Ovary (tissue), 9 donors: ENCODE data around the gene STIM2. TPM values are rescaled to one million over a fixed set of nuclear protein-coding genes. Genes with fewer than 3 reads are reported as not detected.

Experiments
- DNase-seq, 5 donors: peaks; one replicate each; pipeline ENCODE4 v3.0.0-alpha.2; 2019 to 2020
- H3K27ac ChIP-seq, 2 donors: fragments of 200-600 bp; one replicate each; pipeline versions ENCODE4 v1.5.1 to v1.8.0; 2019 to 2022
- H3K27me3 ChIP-seq: fragments of 200-600 bp; one replicate; pipeline ENCODE4 v1.8.0; 2022
- H3K36me3 ChIP-seq: fragments of 200-600 bp; sonication (generic); one replicate; pipeline ENCODE4 v1.5.1; 2019
- H3K4me1 ChIP-seq: one replicate; pipeline ENCODE4 v1.8.1; 2013; ENCODE audit warnings: mild to moderate bottlenecking, moderate library complexity; ENCODE audit not compliant: insufficient read depth
- H3K4me3 ChIP-seq: fragments of 200-600 bp; sonication (generic); one replicate; pipeline ENCODE4 v1.5.1; 2017
- H3K9me3 ChIP-seq, 2 donors: fragments of 200-600 bp in 1 of 2; sonication (generic) in 1 of 2; one replicate each; pipeline versions ENCODE4 v1.5.1 to v1.8.1; 2013 to 2019; ENCODE audit warnings: mild to moderate bottlenecking in 1 of 2, moderate library complexity in 1 of 2
- EP300 ChIP-seq: sonication (generic); formaldehyde crosslinking; IDR thresholded peaks from one replicate; pipeline ENCODE4 v1.6.1; 2017; ENCODE audit warnings: antibody characterized with exemption
- POLR2A ChIP-seq: fragments of 450-650 bp; IDR thresholded peaks from one replicate; pipeline ENCODE4 v1.6.1; 2017; ENCODE audit warnings: antibody characterized with exemption, mild to moderate bottlenecking, moderate library complexity
- WGBS, 3 donors: extraction: QIAGEN DNeasy Blood & Tissue Kit in 1 of 3; methylation state at CpG; one replicate each; pipeline versions ENCODE4 v1.1.5 to v1.1.7; 2013 to 2017; 5-methylcytosine and 5-hydroxymethylcytosine counted together
- intact Hi-C, 4 donors: fragments of 100-400 bp; cut with DNase I; formaldehyde crosslinking; loops; one replicate each; pipeline versions ENCODE4 v1.11.0 to v1.15.1; 2022 to 2023
- polyA plus RNA-seq, 2 donors: library from polyadenylated mRNA; stranded (reverse); fragments of 200-250 nt in 1 of 2; fragments of 350-450 nt in 1 of 2; fragmentation: Illumina TruSeq in 1 of 2; extraction: RNeasy Lipid Tissue Mini Kit (QIAGEN cat#74804) in 1 of 2; gene quantifications; one replicate each; pipeline ENCODE4 v1.2.3, GENCODE V29; 2013 to 2014
- total RNA-seq, 7 donors: library from RNA; depleted of rRNA in 2 of 7; stranded (reverse); fragments of >200 nt in 2 of 7; fragmentation: NEBNext Ultra II Directional in 3 of 7; extraction: Animal tissue kit (Norgen Biotek cat#: 25700) in 3 of 7; gene quantifications; one replicate each; pipeline versions ENCODE4 v1.1.0 to v1.2.4, GENCODE V29; 2016 to 2023
- TF ChIP-seq, protein P1 (sequence below), 3 donors: fragments of 450-650 bp in 2 of 3; fragments of 200-600 bp in 1 of 3; IDR thresholded peaks; one replicate each; pipeline versions ENCODE4 v1.5.1 to v1.8.0; 2016 to 2022; ENCODE audit warnings: antibody characterized with exemption in 3 of 3, mild to moderate bottlenecking in 1 of 3
- donor health status: DM: no; HTN: no; CAD: no; lungs with moderate emphysema.
- donor health status: DM: no; HTN: no; CAD: no.
- donor health status: Bipolar disorder and iron deficiency.
- donor health status: DM: yes; HTN: yes; CAD: no.
- donor health status: DM: no; HTN: no; CAD: no.
- donor health status: DM: yes; HTN: yes; CAD: no.

STIM2 gene
- total and polyA plus RNA-seq, 9 donors: 24.0 to 47.9 (median 38.8) TPM

DNA sequence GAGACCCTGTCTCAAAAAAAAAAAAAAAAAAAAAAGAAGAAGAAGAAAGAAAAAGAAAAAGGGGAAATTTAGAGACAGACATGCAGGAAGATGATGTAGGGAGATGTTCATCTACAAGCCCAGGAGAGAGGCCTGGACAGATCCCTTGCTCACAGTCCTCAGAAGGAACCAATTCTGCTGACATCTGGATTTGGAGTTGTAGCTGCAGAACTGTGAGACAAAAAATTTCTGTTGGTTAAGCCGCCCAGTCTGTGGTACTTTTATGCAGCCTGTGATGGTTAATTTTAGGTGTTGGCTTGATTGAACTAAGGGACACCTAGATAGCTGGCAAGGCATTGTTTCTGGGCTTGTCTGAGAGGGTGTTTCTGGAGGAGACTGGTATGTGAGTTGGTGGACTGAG is 10.1 kb upstream of the STIM2 start:
- H3K36me3 ChIP-seq: no peaks in the 10 kb centered on the region
- intact Hi-C loops: no loop called here
- H3K27me3 ChIP-seq: no peaks in the 10 kb centered on the region
- no peaks in the 10 kb centered on the region for H3K4me1 ChIP-seq
- no peaks in the 10 kb centered on the region for H3K9me3 ChIP-seq
- no peak for DNase-seq
- 85 to 92% (median 90%) methylated on average over 1 of the region's 1 CpG for WGBS, 3 donors
- H3K27ac ChIP-seq: no peak overlapping the region
- no peak for TF ChIP-seq POLR2A
- no peak for TF ChIP-seq EP300
- TF ChIP-seq, protein P1, sequence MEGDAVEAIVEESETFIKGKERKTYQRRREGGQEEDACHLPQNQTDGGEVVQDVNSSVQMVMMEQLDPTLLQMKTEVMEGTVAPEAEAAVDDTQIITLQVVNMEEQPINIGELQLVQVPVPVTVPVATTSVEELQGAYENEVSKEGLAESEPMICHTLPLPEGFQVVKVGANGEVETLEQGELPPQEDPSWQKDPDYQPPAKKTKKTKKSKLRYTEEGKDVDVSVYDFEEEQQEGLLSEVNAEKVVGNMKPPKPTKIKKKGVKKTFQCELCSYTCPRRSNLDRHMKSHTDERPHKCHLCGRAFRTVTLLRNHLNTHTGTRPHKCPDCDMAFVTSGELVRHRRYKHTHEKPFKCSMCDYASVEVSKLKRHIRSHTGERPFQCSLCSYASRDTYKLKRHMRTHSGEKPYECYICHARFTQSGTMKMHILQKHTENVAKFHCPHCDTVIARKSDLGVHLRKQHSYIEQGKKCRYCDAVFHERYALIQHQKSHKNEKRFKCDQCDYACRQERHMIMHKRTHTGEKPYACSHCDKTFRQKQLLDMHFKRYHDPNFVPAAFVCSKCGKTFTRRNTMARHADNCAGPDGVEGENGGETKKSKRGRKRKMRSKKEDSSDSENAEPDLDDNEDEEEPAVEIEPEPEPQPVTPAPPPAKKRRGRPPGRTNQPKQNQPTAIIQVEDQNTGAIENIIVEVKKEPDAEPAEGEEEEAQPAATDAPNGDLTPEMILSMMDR (IDR thresholded peaks at IDR 0.05): no peak
- H3K4me3 ChIP-seq: no peak overlapping the region

DNA sequence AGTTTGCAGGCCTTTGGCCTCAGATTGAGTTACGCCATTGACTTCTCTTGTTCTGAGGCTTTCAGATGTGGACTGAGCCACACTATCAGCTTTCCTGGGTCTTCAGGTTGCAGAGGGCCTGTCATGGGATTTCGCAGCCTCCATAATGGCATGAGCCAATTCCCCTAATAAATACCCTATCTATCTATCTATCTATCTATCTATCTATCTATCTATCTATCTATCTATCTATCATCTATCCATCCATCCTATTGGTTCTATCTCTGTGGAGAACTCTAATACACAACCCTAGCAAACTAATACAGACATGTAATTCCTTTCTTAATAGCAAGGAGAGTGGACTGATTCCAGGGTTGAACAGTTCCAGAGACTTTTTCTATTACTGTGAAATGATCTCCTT is 9.5 kb upstream of the STIM2 start:
- 96 to 98% (median 97%) methylated on average over 2 of the region's 2 CpGs for WGBS, 3 donors
- intact Hi-C loops: no loop called here
- H3K9me3 ChIP-seq: no peaks in the 10 kb centered on the region

DNA sequence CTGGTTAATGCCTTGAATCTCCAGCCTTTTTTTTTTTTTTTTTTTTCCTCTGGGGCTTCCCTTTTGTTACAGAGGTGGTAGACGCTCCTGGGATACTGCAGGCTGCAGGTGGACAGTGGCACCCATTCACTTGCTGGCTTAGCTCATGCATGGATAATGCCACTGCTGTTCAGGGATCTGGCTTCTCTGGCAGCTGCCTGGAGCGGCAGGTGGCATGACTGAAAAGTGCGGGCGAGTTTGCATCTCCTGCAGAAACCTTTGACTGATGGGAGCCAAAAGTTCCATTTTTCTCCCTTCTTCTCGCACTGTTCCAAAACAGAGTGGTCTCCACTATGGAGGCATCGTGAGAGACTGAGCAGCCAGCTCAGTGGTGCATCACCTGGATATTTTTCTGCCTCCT is 5.9 kb upstream of the STIM2 start:
- DNase-seq: no peak
- WGBS, 3 donors: 55 to 83% (median 66%) methylated on average over 6 of the region's 6 CpGs
- intact Hi-C loops: no loop called here
- peaks cover 4% of the 10 kb centered on the region for H3K4me1 ChIP-seq
- TF ChIP-seq, protein P1 (IDR thresholded peaks at IDR 0.05): no peak
- TF ChIP-seq EP300: no peak
- no peak for TF ChIP-seq POLR2A
- no peak overlapping the region for H3K4me3 ChIP-seq
- no peaks in the 10 kb centered on the region for H3K9me3 ChIP-seq
- no peaks in the 10 kb centered on the region for H3K27me3 ChIP-seq
- H3K36me3 ChIP-seq: no peaks in the 10 kb centered on the region
- no peak overlapping the region for H3K27ac ChIP-seq

More for the DNA sequence above, 9.5 kb upstream of the STIM2 start:
- no peak overlapping the region for H3K4me3 ChIP-seq
- H3K4me1 ChIP-seq: no peaks in the 10 kb centered on the region
- no peak for DNase-seq
- H3K27me3 ChIP-seq: no peaks in the 10 kb centered on the region
- TF ChIP-seq, protein P1 (IDR thresholded peaks at IDR 0.05): no peak
- TF ChIP-seq POLR2A: no peak
- no peak for TF ChIP-seq EP300
- H3K27ac ChIP-seq: no peak overlapping the region
- no peaks in the 10 kb centered on the region for H3K36me3 ChIP-seq

DNA sequence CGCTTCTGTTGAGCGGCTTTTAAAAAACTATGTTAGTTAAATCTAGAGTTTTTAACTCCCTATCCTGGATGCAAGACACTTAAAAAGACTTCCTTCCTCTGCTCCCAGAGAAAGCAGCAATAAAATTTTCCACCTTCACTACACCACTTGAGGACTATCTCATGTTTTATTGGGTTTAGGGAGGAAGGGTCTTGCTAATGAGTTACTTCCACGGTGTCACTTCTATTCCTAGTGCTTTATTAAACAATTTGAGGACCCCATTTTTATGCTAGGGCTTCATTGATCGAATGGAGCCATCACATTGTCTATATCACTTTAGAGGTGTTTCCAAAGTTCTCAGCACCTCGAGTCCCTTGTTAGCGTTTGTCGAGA is 3.7 kb upstream of the STIM2 start:
- whole genome bisulfite sequencing, 3 donors: 20 to 23% (median 21%) methylated on average over 7 of the region's 7 CpGs
- DNase-seq: no peak
- no peaks in the 10 kb centered on the region for H3K36me3 ChIP-seq
- TF ChIP-seq, protein P1 (IDR thresholded peaks at IDR 0.05): no peak
- intact Hi-C loops: no loop called here
- H3K4me1 ChIP-seq: peaks cover 4% of the 10 kb centered on the region
- H3K27ac ChIP-seq: peak overlapping the region; percentile 51 to 86
- H3K27me3 ChIP-seq: no peaks in the 10 kb centered on the region
- H3K9me3 ChIP-seq: no peaks in the 10 kb centered on the region
- peak overlapping the region; percentile 79 for H3K4me3 ChIP-seq
